GM18867 (cell line): ENCODE results near the gene TOGARAM2.

Source experiments
- ATAC-seq: cut with Tn5 transposase; IDR thresholded peaks from one replicate; pipeline ENCODE4 v1.9.1; 2021; ENCODE audit warnings: mild to moderate bottlenecking, moderate library complexity; ENCODE audit not compliant: unreplicated experiment

TOGARAM2 gene

GRCh38 chr2:28997847-28998735, 17.0 kb downstream of the TOGARAM2 start:
- no peak for ATAC-seq

- ATAC-seq: peak; percentile 93
Observed at GRCh38 chr2:29000481-29000880, 19.4 kb downstream of the TOGARAM2 start.

GRCh38 chr2:29000956-29001355, 19.9 kb downstream of the TOGARAM2 start:
- no peak for ATAC-seq

GRCh38 chr2:29001806-29002205, 20.7 kb downstream of the TOGARAM2 start:
- no peak for ATAC-seq

- no peak for ATAC-seq
Observed at GRCh38 chr2:29004755-29005154, 23.7 kb downstream of the TOGARAM2 start.

- no peak for ATAC-seq
Observed at GRCh38 chr2:29005331-29005730, 24.2 kb downstream of the TOGARAM2 start.

- no peak for ATAC-seq
Observed at GRCh38 chr2:29006092-29006979, 25.2 kb downstream of the TOGARAM2 start.

- ATAC-seq: no peak
Observed at GRCh38 chr2:29006980-29007301, 25.8 kb downstream of the TOGARAM2 start.

- ATAC-seq: no peak
Observed at GRCh38 chr2:29009270-29009669, 28.2 kb downstream of the TOGARAM2 start.

GRCh38 chr2:29009711-29010677, 28.9 kb downstream of the TOGARAM2 start:
- no peak for ATAC-seq

GRCh38 chr2:29010946-29011345, 29.8 kb downstream of the TOGARAM2 start:
- ATAC-seq: no peak

GRCh38 chr2:29011418-29012060, 30.4 kb downstream of the TOGARAM2 start:
- ATAC-seq: no peak

- ATAC-seq: no peak
Observed at GRCh38 chr2:29012211-29012681, 31.1 kb downstream of the TOGARAM2 start.

- ATAC-seq: no peak
Observed at GRCh38 chr2:29013057-29013780, 32.1 kb downstream of the TOGARAM2 start.

GRCh38 chr2:29014331-29014730, 33.2 kb downstream of the TOGARAM2 start:
- no peak for ATAC-seq

- no peak for ATAC-seq
Observed at GRCh38 chr2:29014811-29015421, 33.8 kb downstream of the TOGARAM2 start.

- no peak for ATAC-seq
Observed at GRCh38 chr2:29015701-29016470, 34.8 kb downstream of the TOGARAM2 start.

- no peak for ATAC-seq
Observed at GRCh38 chr2:29016504-29016903, 35.4 kb downstream of the TOGARAM2 start.
